ENCODE measurements around the gene CERKL. TPM values are rescaled to one million over a fixed set of nuclear protein-coding genes. Genes with fewer than 3 reads are reported as not detected.

Gene CERKL
- total RNA-seq, 1 donor from 2014 or later: not detected

DNA sequence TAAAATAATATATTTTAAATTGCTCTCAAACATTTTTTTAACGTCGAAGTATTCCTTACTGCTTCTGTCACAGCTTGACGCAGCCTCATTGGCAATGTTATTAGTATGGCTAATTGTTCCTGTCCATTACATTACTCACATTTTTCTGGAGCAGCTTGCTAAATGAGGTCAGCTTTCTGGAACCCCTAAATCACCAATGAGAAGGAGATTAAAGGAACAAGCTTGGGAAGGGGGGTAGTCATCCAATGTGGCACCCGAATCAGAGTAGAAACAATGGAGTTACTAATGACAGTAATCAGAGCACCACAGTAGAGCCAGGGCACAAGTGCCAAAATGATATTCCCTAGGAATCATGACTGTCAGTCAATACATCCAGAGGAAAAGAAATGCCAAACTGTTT, 18.3 kb upstream of the CERKL start:
- Mint-ChIP-seq H3K36me3 (ENCODE audit: unreplicated experiment) (no peaks in the 10 kb centered on the region), H3K4me3 (ENCODE audit: unreplicated experiment) (no peak overlapping the region), H3K27ac (ENCODE audit: unreplicated experiment) (no peak overlapping the region), H3K27me3 (ENCODE audit: unreplicated experiment) (peaks cover 76% of the 10 kb centered on the region), H3K9me3 (ENCODE audit: unreplicated experiment) (peaks cover 4% of the 10 kb centered on the region), H3K4me1 (ENCODE audit: unreplicated experiment) (peaks cover 7% of the 10 kb centered on the region)
- no peak for DNase-seq (ENCODE audit: extremely low spot score, unreplicated experiment)
- no peak for TF ChIP-seq CTCF (IDR thresholded peaks at IDR 0.05)

DNA sequence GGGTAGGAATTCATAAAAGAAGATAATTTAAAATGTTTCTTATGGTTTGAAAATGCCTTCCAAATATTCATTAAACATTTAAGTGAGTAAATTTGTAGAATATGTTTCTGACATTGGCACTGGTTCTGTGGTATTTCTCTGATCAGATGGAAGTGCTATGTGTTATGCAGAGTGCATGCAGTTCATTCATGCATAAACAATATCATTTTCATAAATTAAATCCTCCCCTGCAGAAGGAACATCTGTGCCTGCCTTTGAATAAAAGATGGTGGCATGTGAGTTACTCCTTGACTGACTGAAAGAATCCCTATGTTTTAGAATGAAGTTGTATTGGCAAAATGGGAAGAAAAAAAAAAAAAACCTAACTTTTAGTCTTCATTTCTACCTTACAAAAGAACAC, 17.6 kb upstream of the CERKL start:
- Mint-ChIP-seq H3K4me1 (ENCODE audit: unreplicated experiment) (peaks cover 5% of the 10 kb centered on the region), H3K27ac (ENCODE audit: unreplicated experiment) (no peak overlapping the region), H3K27me3 (ENCODE audit: unreplicated experiment) (peaks cover 71% of the 10 kb centered on the region), H3K4me3 (ENCODE audit: unreplicated experiment) (no peak overlapping the region), H3K36me3 (ENCODE audit: unreplicated experiment) (no peaks in the 10 kb centered on the region), H3K9me3 (ENCODE audit: unreplicated experiment) (peaks cover 4% of the 10 kb centered on the region)
- DNase-seq (ENCODE audit: extremely low spot score, unreplicated experiment): no peak
- TF ChIP-seq CTCF (IDR thresholded peaks at IDR 0.05): no peak

GRCh38 chr2:181673173-181673572, 16.3 kb upstream of the CERKL start:
- TF ChIP-seq CTCF (IDR thresholded peaks at IDR 0.05): no peak
- H3K27me3 Mint-ChIP-seq (ENCODE audit: unreplicated experiment): peaks cover 71% of the 10 kb centered on the region
- peaks cover 4% of the 10 kb centered on the region for H3K4me1 Mint-ChIP-seq (ENCODE audit: unreplicated experiment)
- no peak overlapping the region for H3K27ac Mint-ChIP-seq (ENCODE audit: unreplicated experiment)
- DNase-seq (ENCODE audit: extremely low spot score, unreplicated experiment): no peak
- H3K9me3 Mint-ChIP-seq (ENCODE audit: unreplicated experiment): no peaks in the 10 kb centered on the region
- no peak overlapping the region for H3K4me3 Mint-ChIP-seq (ENCODE audit: unreplicated experiment)
- H3K36me3 Mint-ChIP-seq (ENCODE audit: unreplicated experiment): no peaks in the 10 kb centered on the region

DNA sequence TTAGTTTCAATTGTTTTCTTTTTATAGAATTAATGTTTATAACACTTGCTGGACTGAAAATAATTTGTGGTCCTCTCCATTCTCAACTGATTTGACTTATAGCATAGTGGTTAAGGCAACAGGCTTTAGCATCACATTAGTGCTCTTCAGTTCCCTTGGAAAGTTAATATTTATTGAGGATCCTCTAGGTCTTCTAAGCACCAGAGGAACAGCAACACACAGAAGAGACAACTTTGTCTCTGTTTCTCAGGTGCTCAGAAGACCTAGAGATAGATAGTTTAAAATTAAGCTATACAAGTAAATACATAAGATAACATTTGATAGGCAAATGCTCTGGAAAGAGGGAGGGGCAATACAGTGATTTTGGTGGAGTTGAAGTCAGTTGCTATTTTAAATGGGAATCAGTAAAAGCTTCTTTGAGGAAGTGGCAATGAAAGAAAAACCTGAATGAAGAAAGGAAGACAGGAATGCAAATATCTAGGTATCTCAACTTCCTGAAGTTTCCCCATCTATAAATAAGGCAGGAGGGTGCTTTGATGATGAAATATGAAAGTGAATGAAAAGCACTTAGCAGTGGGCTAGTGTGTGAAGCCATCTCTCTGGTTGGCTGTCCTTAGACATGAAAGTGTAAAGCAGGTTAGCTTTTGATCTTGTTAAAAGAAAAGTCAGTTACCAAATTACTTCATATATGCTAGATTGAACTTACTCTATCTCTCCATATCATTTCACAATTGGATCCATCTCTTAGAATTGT, 15.5 kb upstream of the CERKL start:
- no peak overlapping the region for H3K27ac Mint-ChIP-seq (ENCODE audit: unreplicated experiment)
- no peaks in the 10 kb centered on the region for H3K36me3 Mint-ChIP-seq (ENCODE audit: unreplicated experiment)
- H3K4me1 Mint-ChIP-seq (ENCODE audit: unreplicated experiment): no peaks in the 10 kb centered on the region
- no peak overlapping the region for H3K4me3 Mint-ChIP-seq (ENCODE audit: unreplicated experiment)
- no peak for TF ChIP-seq CTCF (IDR thresholded peaks at IDR 0.05)
- peaks cover 69% of the 10 kb centered on the region for H3K27me3 Mint-ChIP-seq (ENCODE audit: unreplicated experiment)
- DNase-seq (ENCODE audit: extremely low spot score, unreplicated experiment): no peak
- H3K9me3 Mint-ChIP-seq (ENCODE audit: unreplicated experiment): no peaks in the 10 kb centered on the region

DNA sequence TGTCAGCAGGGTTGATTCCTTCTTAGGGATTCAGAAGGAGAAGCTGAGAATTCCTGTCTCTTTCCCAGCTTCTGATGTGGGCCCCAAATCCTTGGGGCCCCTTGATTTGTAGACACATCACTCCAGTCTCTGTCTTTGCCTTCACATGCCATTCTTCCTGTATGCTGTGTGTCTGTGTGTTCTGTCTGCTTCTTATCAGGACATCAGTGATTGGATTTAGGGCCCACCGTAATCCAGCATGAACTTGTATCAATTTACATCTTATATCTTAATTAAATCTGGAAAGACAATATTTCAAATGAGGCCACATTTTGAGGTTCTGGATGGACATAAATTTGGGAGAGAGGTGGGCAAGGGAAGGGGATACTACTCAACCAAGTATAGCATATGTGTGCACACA, 13.7 kb upstream of the CERKL start:
- Mint-ChIP-seq H3K27ac (ENCODE audit: unreplicated experiment) (no peak overlapping the region), H3K4me3 (ENCODE audit: unreplicated experiment) (no peak overlapping the region), H3K36me3 (ENCODE audit: unreplicated experiment) (no peaks in the 10 kb centered on the region), H3K9me3 (ENCODE audit: unreplicated experiment) (peaks cover 14% of the 10 kb centered on the region), H3K27me3 (ENCODE audit: unreplicated experiment) (peaks cover 69% of the 10 kb centered on the region), H3K4me1 (ENCODE audit: unreplicated experiment) (no peaks in the 10 kb centered on the region)
- no peak for DNase-seq (ENCODE audit: extremely low spot score, unreplicated experiment)
- no peak for TF ChIP-seq CTCF (IDR thresholded peaks at IDR 0.05)

Measured in osteocyte (in vitro differentiated cells).